ENCODE results near the gene SLC16A4.
A peak's percentile ranks its signal among the peaks of the same experiment; 100 is the strongest.
"Not testable (repeated sequence)": the region's sequence is repeated elsewhere in the genome, so short reads cannot be mapped to it uniquely, and the experiment has no call there.

Gene SLC16A4

DNA sequence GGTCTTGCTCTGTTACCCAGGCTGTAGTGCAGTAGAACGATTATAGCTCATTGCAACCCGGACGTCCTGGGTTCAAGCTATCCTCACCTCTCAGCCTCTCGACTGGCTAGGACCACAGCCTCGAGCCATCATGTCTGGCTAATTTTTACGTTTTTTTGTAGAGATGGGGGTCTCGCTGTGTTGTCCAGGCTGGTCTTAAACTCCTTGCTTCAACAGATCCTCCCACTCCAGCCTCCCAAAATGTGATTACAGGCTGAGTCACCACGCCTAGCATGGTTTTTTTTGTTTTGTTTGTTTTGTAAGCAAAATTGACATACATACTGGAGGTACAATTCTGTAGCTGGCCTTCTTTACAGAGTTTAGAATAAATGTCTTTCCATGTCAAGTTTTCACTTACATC, 17.7 kb upstream of the SLC16A4 start:
- Histone ChIP-seq H3K9ac (ENCODE audit: low read length in 2 of 2) (peak overlapping the region in 1 of 2 donors; percentile 92), H3K27ac (ENCODE audit: low read length) (no peak overlapping the region), H3K4me3 (ENCODE audit: low read length in 2 of 2) (peak overlapping the region; percentile 84 to 98), H3K27me3 (ENCODE audit: control insufficient read depth in 1 of 2, insufficient read depth in 2 of 2, low read length in 2 of 2) (no peaks in the 10 kb centered on the region), H3K36me3 (ENCODE audit: control insufficient read depth in 2 of 2, insufficient read depth in 2 of 2, low read length in 2 of 2) (peaks cover 9 to 11% of the 10 kb centered on the region in 2 donors), H3K4me1 (ENCODE audit: control insufficient read depth, insufficient read depth, low read length) (peaks cover 4% of the 10 kb centered on the region), H3K9me3 (ENCODE audit: control insufficient read depth in 2 of 2, low read length in 2 of 2) (no peaks in the 10 kb centered on the region)

DNA sequence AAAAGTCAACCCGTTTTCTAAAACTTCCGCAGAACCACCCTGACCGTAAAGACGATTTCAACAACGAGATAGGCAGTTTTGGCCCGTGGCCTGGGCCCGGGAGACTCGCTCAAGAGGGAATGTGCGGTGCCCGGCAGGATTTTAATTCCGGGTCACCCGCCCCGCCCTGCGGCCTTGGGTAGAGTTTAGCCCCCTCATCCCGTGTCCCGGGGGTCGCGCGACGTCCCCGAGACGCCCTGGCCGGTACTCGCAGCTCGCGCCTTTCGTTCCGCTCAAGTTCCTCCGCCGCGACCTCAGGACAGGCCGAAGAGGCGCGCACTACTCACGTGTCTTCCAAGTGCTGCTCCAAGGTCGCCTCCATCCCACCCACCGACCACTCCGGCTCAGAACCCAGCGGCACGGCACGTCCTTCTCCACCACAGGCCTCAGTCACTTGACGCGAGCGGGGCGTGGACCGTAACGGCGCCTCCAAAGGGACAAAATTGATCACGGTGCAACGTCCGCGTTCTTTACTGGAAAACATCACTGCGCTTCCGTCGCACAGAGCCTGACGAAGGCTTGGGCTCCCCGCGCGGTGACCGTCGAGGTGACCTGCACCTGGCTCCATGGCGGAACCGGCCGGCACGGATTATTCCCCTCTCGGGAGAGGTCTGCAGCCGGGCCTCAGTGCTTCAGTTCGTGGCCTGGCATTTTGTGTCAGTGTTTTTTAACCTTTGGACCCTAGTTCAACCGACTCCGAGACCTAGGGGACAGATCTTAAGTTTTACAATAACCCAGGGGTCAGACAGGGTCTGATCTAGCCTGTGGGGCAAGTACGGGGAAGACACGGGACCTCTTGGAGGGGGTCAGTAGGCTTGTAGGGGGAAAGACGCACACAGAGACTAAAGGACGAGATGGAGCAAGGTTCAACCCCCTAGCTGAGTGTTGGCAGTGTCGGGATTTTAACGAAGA, 16.7 kb upstream of the SLC16A4 start, which contains the start of gene LAMTOR5:
Gene LAMTOR5 (minus strand): TSS at position 435 of the 951 bp plus-strand sequence. CDS start 74 bp downstream, at position 361.
- Histone ChIP-seq H3K4me1 (ENCODE audit: control insufficient read depth, insufficient read depth, low read length) (peaks cover 4% of the 10 kb centered on the region), H3K36me3 (ENCODE audit: control insufficient read depth in 2 of 2, insufficient read depth in 2 of 2, low read length in 2 of 2) (peaks cover 17 to 18% of the 10 kb centered on the region in 2 donors), H3K9me3 (ENCODE audit: control insufficient read depth in 2 of 2, low read length in 2 of 2) (no peaks in the 10 kb centered on the region), H3K27me3 (ENCODE audit: control insufficient read depth in 1 of 2, insufficient read depth in 2 of 2, low read length in 2 of 2) (no peaks in the 10 kb centered on the region), H3K27ac (ENCODE audit: low read length) (peak within 1 kb of the TSS; percentile 93), H3K4me3 (ENCODE audit: low read length in 2 of 2) (peak within 1 kb of the TSS; percentile 84 to 98), H3K9ac (ENCODE audit: low read length in 2 of 2) (peak within 1 kb of the TSS; percentile 92 to 99)

DNA sequence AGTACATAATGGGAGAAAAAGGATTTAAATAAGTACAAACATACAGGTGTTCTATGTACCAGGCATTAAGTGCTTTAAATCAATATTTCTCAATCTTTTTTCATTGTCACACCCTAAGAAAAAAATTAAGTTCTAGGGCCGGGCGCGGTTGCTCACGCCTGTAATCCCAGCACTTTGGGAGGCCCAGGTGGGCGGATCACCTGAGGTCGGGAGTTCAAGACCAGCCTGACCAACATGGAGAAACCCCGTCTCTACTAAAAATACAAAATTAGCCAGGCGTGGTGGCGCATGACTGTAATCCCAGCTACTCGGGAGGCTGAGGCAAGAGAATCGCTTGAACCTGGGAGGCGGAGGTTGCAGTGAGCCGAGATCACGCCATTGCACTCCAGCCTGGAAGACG, 15.6 kb upstream of the SLC16A4 start:
- not testable (repeated sequence) for H3K9me3 ChIP-seq (ENCODE audit: control insufficient read depth in 2 of 2, low read length in 2 of 2); H3K27ac ChIP-seq (ENCODE audit: low read length); H3K27me3 ChIP-seq (ENCODE audit: control insufficient read depth in 1 of 2, insufficient read depth in 2 of 2, low read length in 2 of 2); H3K4me1 ChIP-seq (ENCODE audit: control insufficient read depth, insufficient read depth, low read length)
- H3K36me3 ChIP-seq (ENCODE audit: control insufficient read depth in 2 of 2, insufficient read depth in 2 of 2, low read length in 2 of 2), result peaks cover 26 to 27% of the 10 kb centered on the region in 2 donors
- peak overlapping the region; percentile 92 to 99 for H3K9ac ChIP-seq (ENCODE audit: low read length in 2 of 2)
- H3K4me3 ChIP-seq (ENCODE audit: low read length in 2 of 2), result peak overlapping the region; percentile 84 to 98

DNA sequence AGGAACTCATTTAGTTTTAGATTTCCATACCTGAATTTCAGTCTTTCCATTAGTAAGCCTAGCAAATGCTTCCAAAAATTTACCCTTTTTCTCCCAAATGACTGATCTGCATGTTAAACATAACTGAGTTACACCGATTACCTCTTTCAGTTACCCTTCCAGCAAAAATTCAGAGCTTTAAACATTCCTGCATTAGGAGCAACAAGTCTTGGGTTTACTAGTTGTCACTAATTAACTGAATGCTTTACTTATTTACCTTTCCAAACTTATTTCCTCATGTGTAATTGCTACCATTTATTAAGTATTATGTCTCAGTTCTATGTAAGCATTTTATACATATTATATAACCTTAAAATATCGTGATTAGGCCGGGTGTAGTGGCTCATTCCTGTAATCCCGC, 13.6 kb upstream of the SLC16A4 start:
- no peak overlapping the region for H3K9ac ChIP-seq (ENCODE audit: low read length in 2 of 2)
- H3K27me3 ChIP-seq (ENCODE audit: control insufficient read depth in 1 of 2, insufficient read depth in 2 of 2, low read length in 2 of 2), result no peaks in the 10 kb centered on the region
- H3K4me1 ChIP-seq (ENCODE audit: control insufficient read depth, insufficient read depth, low read length), result peaks cover 4% of the 10 kb centered on the region
- no peak overlapping the region for H3K4me3 ChIP-seq (ENCODE audit: low read length in 2 of 2)
- H3K9me3 ChIP-seq (ENCODE audit: control insufficient read depth in 2 of 2, low read length in 2 of 2), result no peaks in the 10 kb centered on the region
- peaks cover 32% of the 10 kb centered on the region in 2 donors for H3K36me3 ChIP-seq (ENCODE audit: control insufficient read depth in 2 of 2, insufficient read depth in 2 of 2, low read length in 2 of 2)
- H3K27ac ChIP-seq (ENCODE audit: low read length), result no peak overlapping the region

DNA sequence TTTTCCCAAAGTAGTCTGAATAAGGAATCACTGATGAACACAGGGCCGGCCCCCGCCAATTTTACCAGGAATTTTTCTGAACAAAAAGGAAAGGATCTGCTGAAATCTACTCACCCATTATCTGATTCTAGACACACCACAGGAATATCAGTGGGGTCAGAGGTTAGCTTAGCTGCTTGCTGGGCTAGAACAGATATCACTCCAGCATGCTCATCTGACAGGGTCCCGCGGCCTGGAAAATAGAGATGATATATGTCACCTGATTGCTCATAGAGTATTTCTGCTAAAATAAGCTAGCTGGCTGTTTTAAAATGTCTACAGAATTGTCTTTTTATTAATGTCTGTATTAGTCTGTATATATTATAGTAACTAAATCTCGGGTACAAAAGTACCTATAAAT, 13.0 kb upstream of the SLC16A4 start:
- Histone ChIP-seq H3K36me3 (ENCODE audit: control insufficient read depth in 2 of 2, insufficient read depth in 2 of 2, low read length in 2 of 2) (peaks cover 32% of the 10 kb centered on the region in 2 donors), H3K4me3 (ENCODE audit: low read length in 2 of 2) (no peak overlapping the region), H3K27ac (ENCODE audit: low read length) (no peak overlapping the region), H3K4me1 (ENCODE audit: control insufficient read depth, insufficient read depth, low read length) (peaks cover 4% of the 10 kb centered on the region), H3K9ac (ENCODE audit: low read length in 2 of 2) (no peak overlapping the region), H3K27me3 (ENCODE audit: control insufficient read depth in 1 of 2, insufficient read depth in 2 of 2, low read length in 2 of 2) (no peaks in the 10 kb centered on the region), H3K9me3 (ENCODE audit: control insufficient read depth in 2 of 2, low read length in 2 of 2) (no peaks in the 10 kb centered on the region)

DNA sequence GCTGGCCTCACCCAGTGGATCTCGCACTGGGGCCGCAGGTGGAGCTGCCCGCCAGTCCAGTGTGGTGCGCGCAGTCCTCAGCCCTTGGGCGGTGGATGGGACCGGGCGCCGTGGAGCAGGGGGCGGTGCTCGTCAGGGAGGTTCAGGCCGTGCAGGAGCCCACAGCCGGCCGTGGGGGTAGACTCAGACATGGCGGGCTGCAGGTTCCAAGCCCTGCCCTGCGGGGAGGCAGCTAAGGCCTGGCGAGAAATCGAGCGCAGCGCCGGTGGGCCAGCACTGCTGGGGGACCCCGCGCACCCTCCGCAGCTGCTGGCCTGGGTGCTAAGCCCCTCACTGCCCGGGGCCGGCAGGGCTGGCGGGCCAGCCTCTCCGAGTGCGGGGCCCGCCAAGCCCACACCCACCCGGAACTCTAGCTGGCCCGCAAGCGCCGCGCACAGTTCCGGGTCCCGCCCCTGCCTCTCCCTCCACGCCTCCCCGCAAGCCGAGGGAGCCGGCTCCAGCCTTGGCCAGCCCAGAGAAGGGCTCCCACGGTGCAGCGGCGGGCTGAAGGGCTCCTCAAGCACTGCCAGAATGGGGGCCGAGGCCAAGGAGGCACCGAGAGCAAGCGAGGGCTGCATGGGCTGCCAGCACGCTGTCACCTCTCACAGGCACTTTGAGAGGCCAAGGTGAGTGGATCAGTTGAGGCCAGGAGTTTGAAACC, 5.6 kb upstream of the SLC16A4 start:
- not testable (repeated sequence) for H3K9ac ChIP-seq (ENCODE audit: low read length in 2 of 2); H3K4me3 ChIP-seq (ENCODE audit: low read length in 2 of 2); H3K4me1 ChIP-seq (ENCODE audit: control insufficient read depth, insufficient read depth, low read length); H3K9me3 ChIP-seq (ENCODE audit: control insufficient read depth in 2 of 2, low read length in 2 of 2); H3K27me3 ChIP-seq (ENCODE audit: control insufficient read depth in 1 of 2, insufficient read depth in 2 of 2, low read length in 2 of 2); H3K27ac ChIP-seq (ENCODE audit: low read length)
- H3K36me3 ChIP-seq (ENCODE audit: control insufficient read depth in 2 of 2, insufficient read depth in 2 of 2, low read length in 2 of 2), result peaks cover 6 to 12% of the 10 kb centered on the region in 2 donors

DNA sequence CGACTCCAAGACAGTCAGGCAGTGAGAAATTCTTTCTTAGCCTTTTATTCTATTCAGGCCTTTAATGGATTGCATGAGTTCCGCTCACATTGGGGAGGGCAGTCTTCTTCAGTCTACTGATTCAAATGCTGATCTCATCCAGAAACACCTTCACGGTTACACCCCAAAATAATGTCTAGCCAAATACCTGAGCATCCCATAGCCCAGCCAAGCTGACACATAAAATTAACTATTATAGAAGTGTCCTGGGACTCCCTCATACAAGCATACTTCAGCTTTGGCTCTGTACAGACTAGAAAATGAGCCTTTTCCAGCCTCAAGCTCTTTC, 3.6 kb upstream of the SLC16A4 start:
- H3K4me3 ChIP-seq (ENCODE audit: low read length in 2 of 2), result no peak overlapping the region
- H3K27me3 ChIP-seq (ENCODE audit: control insufficient read depth in 1 of 2, insufficient read depth in 2 of 2, low read length in 2 of 2), result no peaks in the 10 kb centered on the region
- no peak overlapping the region for H3K9ac ChIP-seq (ENCODE audit: low read length in 2 of 2)
- no peak overlapping the region for H3K27ac ChIP-seq (ENCODE audit: low read length)
- peaks cover 13% of the 10 kb centered on the region for H3K4me1 ChIP-seq (ENCODE audit: control insufficient read depth, insufficient read depth, low read length)
- peaks cover 0 to 6% of the 10 kb centered on the region in 2 donors for H3K36me3 ChIP-seq (ENCODE audit: control insufficient read depth in 2 of 2, insufficient read depth in 2 of 2, low read length in 2 of 2)
- no peaks in the 10 kb centered on the region for H3K9me3 ChIP-seq (ENCODE audit: control insufficient read depth in 2 of 2, low read length in 2 of 2)

DNA sequence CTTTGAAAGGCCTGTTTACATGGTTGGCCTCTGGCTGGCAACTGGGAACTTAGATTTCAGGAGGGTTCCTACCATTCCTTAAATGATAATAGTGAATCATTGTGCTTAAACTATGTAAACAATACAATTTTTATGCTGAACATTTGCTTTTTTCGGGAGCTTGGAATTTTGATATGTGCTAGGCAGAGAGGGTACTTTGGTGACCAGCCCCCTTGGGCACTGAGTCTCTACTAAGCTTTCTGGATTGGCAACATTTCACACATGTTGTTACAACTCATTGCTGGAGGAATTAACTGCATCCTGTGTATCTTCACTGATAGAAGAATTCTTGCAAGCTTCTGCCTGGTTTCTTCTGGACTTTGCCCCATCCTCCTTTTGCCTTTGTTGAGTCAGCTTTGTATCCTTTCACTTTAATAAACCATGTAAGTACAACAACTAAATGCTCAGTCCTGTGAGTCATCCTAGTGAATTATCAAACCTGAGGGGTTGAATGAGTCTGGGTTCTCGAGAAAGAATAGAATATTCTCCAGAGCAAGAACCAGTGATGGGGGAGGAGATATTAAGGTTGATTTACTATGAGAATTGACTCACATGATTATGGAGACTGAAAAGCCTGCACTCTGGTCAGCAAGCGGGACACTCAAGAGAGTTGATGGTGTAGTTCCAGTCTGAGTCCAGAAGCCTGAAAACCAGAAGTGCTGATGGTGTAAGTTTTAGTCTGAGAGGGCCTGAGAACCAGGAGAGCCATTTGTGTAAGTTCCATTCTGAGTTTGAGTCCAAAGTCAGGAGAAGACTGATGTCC, 3.1 kb upstream of the SLC16A4 start:
- Histone ChIP-seq H3K27me3 (ENCODE audit: control insufficient read depth in 1 of 2, insufficient read depth in 2 of 2, low read length in 2 of 2) (no peaks in the 10 kb centered on the region), H3K9me3 (ENCODE audit: control insufficient read depth in 2 of 2, low read length in 2 of 2) (no peaks in the 10 kb centered on the region), H3K4me1 (ENCODE audit: control insufficient read depth, insufficient read depth, low read length) (peaks cover 13% of the 10 kb centered on the region), H3K27ac (ENCODE audit: low read length) (no peak overlapping the region), H3K36me3 (ENCODE audit: control insufficient read depth in 2 of 2, insufficient read depth in 2 of 2, low read length in 2 of 2) (peaks cover 0 to 6% of the 10 kb centered on the region in 2 donors), H3K9ac (ENCODE audit: low read length in 2 of 2) (no peak overlapping the region), H3K4me3 (ENCODE audit: low read length in 2 of 2) (no peak overlapping the region)

DNA sequence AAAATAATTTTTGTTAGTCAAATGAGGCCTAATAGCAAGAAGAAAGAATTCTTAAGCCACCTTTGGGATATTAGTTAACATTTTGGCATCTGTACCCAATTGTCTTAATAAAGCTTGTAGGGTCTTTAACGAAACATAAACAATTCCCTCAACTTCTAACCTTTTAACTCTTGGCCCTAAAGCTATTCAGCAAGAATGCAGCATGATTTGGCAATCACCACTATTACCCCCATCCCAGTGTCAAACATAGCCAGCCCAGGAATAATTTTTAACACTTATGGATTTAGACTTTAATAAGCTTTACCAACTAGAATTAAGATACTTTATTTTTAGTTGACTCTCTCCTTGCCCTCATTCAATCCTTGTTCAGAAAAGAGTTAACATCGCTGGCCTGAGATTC, 2.5 kb upstream of the SLC16A4 start:
- no peak overlapping the region for H3K27ac ChIP-seq (ENCODE audit: low read length)
- H3K9me3 ChIP-seq (ENCODE audit: control insufficient read depth in 2 of 2, low read length in 2 of 2), result no peaks in the 10 kb centered on the region
- H3K36me3 ChIP-seq (ENCODE audit: control insufficient read depth in 2 of 2, insufficient read depth in 2 of 2, low read length in 2 of 2), result peaks cover 0 to 4% of the 10 kb centered on the region in 2 donors
- no peak overlapping the region for H3K9ac ChIP-seq (ENCODE audit: low read length in 2 of 2)
- peaks cover 13% of the 10 kb centered on the region for H3K4me1 ChIP-seq (ENCODE audit: control insufficient read depth, insufficient read depth, low read length)
- H3K27me3 ChIP-seq (ENCODE audit: control insufficient read depth in 1 of 2, insufficient read depth in 2 of 2, low read length in 2 of 2), result no peaks in the 10 kb centered on the region
- H3K4me3 ChIP-seq (ENCODE audit: low read length in 2 of 2), result no peak overlapping the region

DNA sequence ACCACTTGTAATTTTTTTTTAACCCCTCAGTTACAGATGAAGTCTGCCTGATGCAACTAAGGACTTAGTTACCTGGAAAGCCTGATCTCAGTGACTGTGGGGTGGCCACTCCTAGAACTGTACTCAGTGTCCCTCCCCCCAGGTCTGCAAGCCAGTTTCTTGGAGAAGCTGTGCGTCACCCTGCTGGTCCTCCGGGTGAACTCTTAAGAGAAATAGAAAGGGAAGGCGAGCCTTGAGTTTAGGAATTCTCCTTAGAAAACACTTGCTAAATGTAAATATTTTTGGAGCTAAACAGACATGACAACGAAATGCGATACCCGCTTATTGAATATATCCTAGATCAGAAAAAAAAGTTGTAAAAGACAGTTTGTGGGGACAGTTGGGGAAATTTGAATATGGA, 730 bp downstream of the SLC16A4 start:
- Histone ChIP-seq H3K27me3 (ENCODE audit: control insufficient read depth in 1 of 2, insufficient read depth in 2 of 2, low read length in 2 of 2) (no peaks in the 10 kb centered on the region), H3K36me3 (ENCODE audit: control insufficient read depth in 2 of 2, insufficient read depth in 2 of 2, low read length in 2 of 2) (peaks cover 0 to 7% of the 10 kb centered on the region in 2 donors), H3K4me3 (ENCODE audit: low read length in 2 of 2) (peak overlapping the region; percentile 60 to 64), H3K9me3 (ENCODE audit: control insufficient read depth in 2 of 2, low read length in 2 of 2) (no peaks in the 10 kb centered on the region), H3K27ac (ENCODE audit: low read length) (peak overlapping the region; percentile 71), H3K4me1 (ENCODE audit: control insufficient read depth, insufficient read depth, low read length) (peaks cover 13% of the 10 kb centered on the region), H3K9ac (ENCODE audit: low read length in 2 of 2) (peak overlapping the region; percentile 67 to 81)

Data from stomach smooth muscle (tissue), 2 donors.